Calu3 (cell line): Measurements from ENCODE around the gene WRNIP1. TPM values are rescaled to one million over a fixed set of nuclear protein-coding genes. Genes with fewer than 3 reads are reported as not detected.
"Not testable (repeated sequence)": the region's sequence is repeated elsewhere in the genome, so short reads cannot be mapped to it uniquely, and the experiment has no call there.

Experiments used
- BruUV-seq: library from RNA; stranded (reverse); fragments of 400-500 nt; replicated peaks from 2 replicates; lab custom pipeline; 2021; lab: Mats Ljungman, UMichigan
- CTCF ChIA-PET: fragments of 300-600 bp; sonication (Branson Sonifier 250); formaldehyde crosslinking; loops from one replicate; lab custom pipeline; 2022; ENCODE audit warnings: antibody characterized with exemption; lab: Charles Lee
- DNase-seq: peaks from one replicate; pipeline ENCODE4 v3.0.0; 2022
- H3K27ac Mint-ChIP-seq: one replicate; pipeline ENCODE4 v1.8.0; 2022; ENCODE audit warnings: mixed read lengths; ENCODE audit not compliant: unreplicated experiment
- H3K27me3 Mint-ChIP-seq: one replicate; pipeline ENCODE4 v1.8.0; 2022; ENCODE audit warnings: mixed read lengths; ENCODE audit not compliant: unreplicated experiment
- H3K36me3 Mint-ChIP-seq: one replicate; pipeline ENCODE4 v1.8.0; 2022; ENCODE audit warnings: mild to moderate bottlenecking, moderate library complexity, mixed read lengths; ENCODE audit not compliant: insufficient read depth, unreplicated experiment
- H3K4me1 Mint-ChIP-seq: one replicate; pipeline ENCODE4 v1.8.0; 2022; ENCODE audit warnings: mild to moderate bottlenecking, low read depth, mixed read lengths; ENCODE audit not compliant: unreplicated experiment
- H3K4me3 Mint-ChIP-seq: one replicate; pipeline ENCODE4 v1.8.0; 2022; ENCODE audit warnings: mild to moderate bottlenecking, low read depth, moderate library complexity, mixed read lengths; ENCODE audit not compliant: unreplicated experiment
- H3K9me3 Mint-ChIP-seq: one replicate; pipeline ENCODE4 v1.8.0; 2022; ENCODE audit warnings: low read depth, mixed read lengths; ENCODE audit not compliant: unreplicated experiment
- intact Hi-C: fragments of 100-400 bp; cut with micrococcal nuclease; formaldehyde crosslinking; loops from one replicate; pipeline ENCODE4 v1.10.0; 2022; ENCODE audit not compliant: unreplicated experiment
- total RNA-seq: library from RNA; stranded (reverse); gene quantifications from 2 replicates; pipeline ENCODE4 v1.2.3, GENCODE V29; 2022
- TF ChIP-seq, protein P1 (sequence below): fragments of 200-600 bp; IDR thresholded peaks from one replicate; pipeline ENCODE4 v1.8.0; 2022; ENCODE audit warnings: antibody characterized with exemption; ENCODE audit not compliant: unreplicated experiment

WRNIP1 gene
- total RNA-seq, 1 experiment from 2014 or later, result 41.4 TPM

DNA sequence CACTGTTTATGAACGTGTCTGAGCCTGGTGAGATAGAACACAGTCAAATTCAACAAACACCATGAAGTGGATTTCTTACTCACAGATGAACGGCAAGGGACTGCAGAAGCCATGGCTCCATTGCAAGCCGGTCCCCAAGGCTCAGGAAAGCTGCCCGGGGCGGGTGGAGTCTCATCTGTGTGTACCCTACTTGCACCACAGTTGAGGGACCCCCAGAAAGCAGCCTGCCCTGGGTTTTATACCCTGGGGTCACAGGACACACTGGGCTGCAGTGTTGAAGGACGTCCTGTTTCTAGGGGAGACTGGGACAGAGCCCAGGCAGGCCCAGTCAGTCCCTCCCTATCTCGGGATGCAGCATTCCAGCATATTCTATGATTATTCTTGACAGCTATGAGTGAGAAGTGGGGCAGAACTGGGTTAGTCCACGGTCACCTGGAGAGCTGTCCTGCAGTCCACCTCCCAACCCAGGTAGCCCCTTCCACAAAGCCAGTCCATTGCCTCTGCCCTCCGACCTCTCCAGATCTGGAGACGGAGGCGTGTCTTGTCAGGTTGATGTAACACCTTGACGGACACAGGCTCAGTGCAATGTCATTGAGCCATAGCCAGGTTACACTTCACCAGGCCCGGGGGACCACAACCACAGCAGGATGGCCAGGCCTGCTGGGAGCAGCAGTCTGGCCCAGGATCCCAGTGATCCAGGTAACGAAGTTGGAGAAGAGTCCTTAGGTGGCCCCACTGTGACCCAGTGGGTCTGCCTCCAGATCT is 35.5 kb downstream of the WRNIP1 start:
- H3K4me3 Mint-ChIP-seq, result no peak overlapping the region
- H3K4me1 Mint-ChIP-seq, result peaks cover 6% of the 10 kb centered on the region
- H3K27me3 Mint-ChIP-seq, result no peaks in the 10 kb centered on the region
- CTCF ChIA-PET, result no interaction called here
- no peak overlapping the region for H3K27ac Mint-ChIP-seq
- no peaks in the 10 kb centered on the region for H3K36me3 Mint-ChIP-seq
- no peaks in the 10 kb centered on the region for H3K9me3 Mint-ChIP-seq
- TF ChIP-seq, protein P1, sequence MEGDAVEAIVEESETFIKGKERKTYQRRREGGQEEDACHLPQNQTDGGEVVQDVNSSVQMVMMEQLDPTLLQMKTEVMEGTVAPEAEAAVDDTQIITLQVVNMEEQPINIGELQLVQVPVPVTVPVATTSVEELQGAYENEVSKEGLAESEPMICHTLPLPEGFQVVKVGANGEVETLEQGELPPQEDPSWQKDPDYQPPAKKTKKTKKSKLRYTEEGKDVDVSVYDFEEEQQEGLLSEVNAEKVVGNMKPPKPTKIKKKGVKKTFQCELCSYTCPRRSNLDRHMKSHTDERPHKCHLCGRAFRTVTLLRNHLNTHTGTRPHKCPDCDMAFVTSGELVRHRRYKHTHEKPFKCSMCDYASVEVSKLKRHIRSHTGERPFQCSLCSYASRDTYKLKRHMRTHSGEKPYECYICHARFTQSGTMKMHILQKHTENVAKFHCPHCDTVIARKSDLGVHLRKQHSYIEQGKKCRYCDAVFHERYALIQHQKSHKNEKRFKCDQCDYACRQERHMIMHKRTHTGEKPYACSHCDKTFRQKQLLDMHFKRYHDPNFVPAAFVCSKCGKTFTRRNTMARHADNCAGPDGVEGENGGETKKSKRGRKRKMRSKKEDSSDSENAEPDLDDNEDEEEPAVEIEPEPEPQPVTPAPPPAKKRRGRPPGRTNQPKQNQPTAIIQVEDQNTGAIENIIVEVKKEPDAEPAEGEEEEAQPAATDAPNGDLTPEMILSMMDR, result no peak
- BruUV-seq, result no TSS peak
- DNase-seq, result no peak
- intact Hi-C loops, result no loop called here

DNA sequence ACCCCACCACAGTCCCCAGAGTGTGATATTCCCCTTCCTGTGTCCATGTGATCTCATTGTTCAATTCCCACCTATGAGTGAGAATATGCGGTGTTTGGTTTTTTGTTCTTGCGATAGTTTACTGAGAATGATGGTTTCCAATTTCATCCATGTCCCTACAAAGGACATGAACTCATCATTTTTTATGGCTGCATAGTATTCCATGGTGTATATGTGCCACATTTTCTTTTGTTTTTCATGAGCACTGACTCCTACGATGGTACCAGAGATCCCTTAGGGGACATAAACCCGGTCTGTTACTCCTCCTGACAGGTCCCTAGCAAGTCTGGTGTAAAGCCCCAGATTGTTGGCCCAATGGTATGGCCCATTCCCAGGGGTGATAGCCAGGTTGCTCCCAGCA is 36.5 kb downstream of the WRNIP1 start:
- H3K27me3 Mint-ChIP-seq, CTCF ChIA-PET, intact Hi-C loops, BruUV-seq, DNase-seq, H3K4me1 Mint-ChIP-seq, H3K9me3 Mint-ChIP-seq, H3K4me3 Mint-ChIP-seq, H3K36me3 Mint-ChIP-seq, H3K27ac Mint-ChIP-seq: not testable (repeated sequence)

DNA sequence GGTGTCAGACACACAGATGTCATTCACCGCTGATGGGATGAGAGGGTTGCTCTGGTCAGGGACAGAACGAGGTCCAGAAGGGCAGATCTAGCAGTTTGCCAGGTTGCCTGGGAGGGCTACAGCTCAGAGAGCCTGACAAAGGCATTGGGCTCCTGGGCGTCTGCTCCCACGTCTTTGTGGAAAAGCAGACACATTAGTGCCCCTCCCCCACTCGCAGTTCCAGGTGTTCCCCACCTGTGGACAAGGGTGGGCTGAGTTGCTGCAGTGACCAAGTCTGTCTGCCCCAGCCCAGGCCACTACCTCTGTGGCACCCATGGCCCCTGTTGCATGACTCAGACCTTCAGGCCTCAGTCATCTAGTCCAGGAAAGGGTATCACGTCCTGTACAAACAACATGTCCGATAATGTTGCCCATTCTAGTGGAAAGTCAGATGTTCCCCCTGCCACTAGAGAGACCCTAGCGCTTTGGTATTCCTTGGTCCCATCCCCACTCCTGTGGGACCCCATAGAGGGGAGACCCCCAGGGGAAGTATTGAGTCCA is 37.4 kb downstream of the WRNIP1 start:
- Mint-ChIP-seq H3K4me1 (peaks cover 16% of the 10 kb centered on the region), H3K9me3 (no peaks in the 10 kb centered on the region), H3K27ac (no peak overlapping the region), H3K36me3 (no peaks in the 10 kb centered on the region), H3K27me3 (no peaks in the 10 kb centered on the region), H3K4me3 (no peak overlapping the region)
- no TSS peak for BruUV-seq
- intact Hi-C loops, result no loop called here
- CTCF ChIA-PET, result no interaction called here
- no peak for DNase-seq
- TF ChIP-seq, protein P1, result no peak

DNA sequence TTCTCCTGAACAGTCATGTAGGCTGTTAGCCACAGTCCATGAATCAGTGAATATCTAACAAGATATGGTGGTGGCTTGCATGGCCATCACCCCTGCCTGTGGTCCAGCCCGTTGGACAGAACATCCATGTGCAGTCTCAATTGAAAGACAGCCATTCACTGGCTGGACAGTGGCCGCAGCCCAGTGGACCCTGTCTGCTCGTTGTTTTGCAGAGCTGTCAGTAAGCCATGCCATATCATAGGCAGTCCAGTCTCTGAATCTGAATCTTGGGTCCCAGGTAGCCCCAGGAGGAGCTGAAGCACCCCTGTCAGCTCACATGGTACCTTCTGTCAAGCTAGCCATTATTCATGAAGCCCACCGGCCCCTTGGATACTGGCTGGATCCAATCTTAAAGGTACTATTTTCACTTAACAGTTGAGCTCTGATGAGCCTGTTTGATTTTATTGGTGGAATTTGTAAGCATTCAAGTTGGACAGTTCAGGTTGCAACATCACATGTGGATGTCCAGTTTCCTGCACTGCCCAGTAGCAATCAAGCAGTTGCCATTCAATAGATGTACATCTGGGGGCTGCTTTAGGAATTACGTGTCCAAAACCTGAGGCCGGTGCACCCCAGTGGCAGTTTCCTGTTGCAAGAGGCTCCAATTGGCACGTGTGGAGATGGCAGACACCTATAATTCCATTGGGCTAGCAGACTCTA is 38.7 kb downstream of the WRNIP1 start:
- intact Hi-C loops, result no loop called here
- H3K27me3 Mint-ChIP-seq, result no peaks in the 10 kb centered on the region
- DNase-seq, result no peak
- H3K4me3 Mint-ChIP-seq, result no peak overlapping the region
- H3K9me3 Mint-ChIP-seq, result no peaks in the 10 kb centered on the region
- no peak overlapping the region for H3K27ac Mint-ChIP-seq
- CTCF ChIA-PET, result interaction anchor here (0.8 kb wide), 1 partner anchor 42 kb away, joined by 3 read pairs; no protein-coding TSS in a partner anchor
- no TSS peak for BruUV-seq
- no peaks in the 10 kb centered on the region for H3K36me3 Mint-ChIP-seq
- H3K4me1 Mint-ChIP-seq, result peaks cover 22% of the 10 kb centered on the region
- TF ChIP-seq, protein P1, result no peak
